A673 (cell line): ENCODE measurements around the gene TECPR2. TPM values are rescaled to one million over a fixed set of nuclear protein-coding genes. Genes with fewer than 3 reads are reported as not detected.

ENCODE experiments used
- BruUV-seq: library from RNA; stranded (reverse); fragments of 400-500 nt; replicated peaks from 2 replicates; lab custom pipeline; 2021; lab: Mats Ljungman, UMichigan
- CTCF ChIA-PET: fragments of 300-600 bp; sonication (Branson Sonifier 250); formaldehyde crosslinking; loops from one replicate; lab custom pipeline; 2022; ENCODE audit warnings: antibody characterized with exemption; lab: Charles Lee
- POLR2A ChIA-PET: fragments of 300-600 bp; sonication (Branson Sonifier 250); formaldehyde crosslinking; loops from one replicate; lab custom pipeline; 2022; ENCODE audit warnings: antibody characterized with exemption; ENCODE audit not compliant: low non-redundant PET; lab: Charles Lee
- DNase-seq: peaks from one replicate; pipeline ENCODE4 v3.0.0-alpha.2; 2015; ENCODE audit warnings: low spot score
- H3K27ac ChIP-seq: fragments of 200-600 bp; sonication (generic); 2 replicates; pipeline ENCODE4 v1.5.1; 2016; ENCODE audit warnings: mixed run types, low read depth, mild to moderate bottlenecking, mixed read lengths, antibody characterized with exemption, low read length; ENCODE audit not compliant: poor library complexity, severe bottlenecking
- H3K27me3 ChIP-seq: fragments of 200-600 bp; sonication (generic); replicated peaks from 2 replicates; pipeline ENCODE4 v1.6.1; 2017; ENCODE audit warnings: mixed run types, low read depth, mild to moderate bottlenecking, mixed read lengths, antibody characterized with exemption, low read length; ENCODE audit not compliant: insufficient read depth, poor library complexity
- H3K36me3 ChIP-seq: fragments of 200-600 bp; sonication (generic); 2 replicates; pipeline ENCODE4 v1.6.1; 2016; ENCODE audit warnings: mixed run types, mild to moderate bottlenecking, mixed read lengths, antibody characterized with exemption, low read length; ENCODE audit not compliant: insufficient read depth, poor library complexity, severe bottlenecking
- H3K4me1 ChIP-seq: fragments of 200-600 bp; sonication (generic); 2 replicates; pipeline ENCODE4 v1.6.1; 2017; ENCODE audit warnings: mixed run types, mild to moderate bottlenecking, mixed read lengths, antibody characterized with exemption, low read length; ENCODE audit not compliant: insufficient read depth, poor library complexity, severe bottlenecking
- H3K4me3 ChIP-seq: fragments of 200-600 bp; sonication (generic); 2 replicates; pipeline ENCODE4 v1.5.1; 2016; ENCODE audit warnings: low read depth, mixed run types, mild to moderate bottlenecking, mixed read lengths, low read length; ENCODE audit not compliant: poor library complexity, severe bottlenecking
- H3K9me3 ChIP-seq: fragments of 200-600 bp; sonication (generic); 2 replicates; pipeline ENCODE4 v1.6.1; 2016; ENCODE audit warnings: mixed run types, low read depth, mild to moderate bottlenecking, mixed read lengths, antibody characterized with exemption, low read length; ENCODE audit not compliant: poor library complexity, severe bottlenecking
- EZH2 ChIP-seq: fragments of 200-600 bp; sonication (generic); IDR thresholded peaks from 2 replicates; pipeline ENCODE4 v1.6.1; 2017; ENCODE audit warnings: borderline replicate concordance, low read depth, mild to moderate bottlenecking, mixed read lengths, antibody characterized with exemption, low read length; ENCODE audit not compliant: poor library complexity, severe bottlenecking
- intact Hi-C: fragments of 100-400 bp; cut with micrococcal nuclease; formaldehyde crosslinking; loops from one replicate; pipeline ENCODE4 v1.10.0; 2022; ENCODE audit not compliant: unreplicated experiment
- total RNA-seq: library from RNA; stranded (reverse); gene quantifications from 2 replicates; pipeline ENCODE4 v1.2.3, GENCODE V29; 2021
- TF ChIP-seq, protein P1 (sequence below): fragments of 300-800, 200-600 bp; sonication (generic); conservative IDR thresholded peaks from 2 replicates; pipeline ENCODE4 v1.5.1; 2017; ENCODE audit warnings: low read depth, mild to moderate bottlenecking, antibody characterized with exemption, low read length, moderate library complexity, mixed read lengths

TECPR2 gene
- total RNA-seq, 1 experiment from 2014 or later = 22.1 TPM

- intact Hi-C loops = no loop called here
- Histone ChIP-seq H3K4me1 (no peaks in the 10 kb centered on the region), H3K36me3 (peaks cover 27% of the 10 kb centered on the region), H3K27ac (no peak overlapping the region), H3K27me3 (no peaks in the 10 kb centered on the region), H3K4me3 (no peak overlapping the region), H3K9me3 (no peaks in the 10 kb centered on the region)
- CTCF ChIA-PET = no interaction called here
- no peak for DNase-seq
- TF ChIP-seq, protein P1, sequence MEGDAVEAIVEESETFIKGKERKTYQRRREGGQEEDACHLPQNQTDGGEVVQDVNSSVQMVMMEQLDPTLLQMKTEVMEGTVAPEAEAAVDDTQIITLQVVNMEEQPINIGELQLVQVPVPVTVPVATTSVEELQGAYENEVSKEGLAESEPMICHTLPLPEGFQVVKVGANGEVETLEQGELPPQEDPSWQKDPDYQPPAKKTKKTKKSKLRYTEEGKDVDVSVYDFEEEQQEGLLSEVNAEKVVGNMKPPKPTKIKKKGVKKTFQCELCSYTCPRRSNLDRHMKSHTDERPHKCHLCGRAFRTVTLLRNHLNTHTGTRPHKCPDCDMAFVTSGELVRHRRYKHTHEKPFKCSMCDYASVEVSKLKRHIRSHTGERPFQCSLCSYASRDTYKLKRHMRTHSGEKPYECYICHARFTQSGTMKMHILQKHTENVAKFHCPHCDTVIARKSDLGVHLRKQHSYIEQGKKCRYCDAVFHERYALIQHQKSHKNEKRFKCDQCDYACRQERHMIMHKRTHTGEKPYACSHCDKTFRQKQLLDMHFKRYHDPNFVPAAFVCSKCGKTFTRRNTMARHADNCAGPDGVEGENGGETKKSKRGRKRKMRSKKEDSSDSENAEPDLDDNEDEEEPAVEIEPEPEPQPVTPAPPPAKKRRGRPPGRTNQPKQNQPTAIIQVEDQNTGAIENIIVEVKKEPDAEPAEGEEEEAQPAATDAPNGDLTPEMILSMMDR = no peak
- TF ChIP-seq EZH2 = no peak
- no TSS peak for BruUV-seq
- POLR2A ChIA-PET = no interaction called here
These were observed 10.5 kb upstream of the TECPR2 start for GRCh38 chr14:102352213-102352612.

DNA sequence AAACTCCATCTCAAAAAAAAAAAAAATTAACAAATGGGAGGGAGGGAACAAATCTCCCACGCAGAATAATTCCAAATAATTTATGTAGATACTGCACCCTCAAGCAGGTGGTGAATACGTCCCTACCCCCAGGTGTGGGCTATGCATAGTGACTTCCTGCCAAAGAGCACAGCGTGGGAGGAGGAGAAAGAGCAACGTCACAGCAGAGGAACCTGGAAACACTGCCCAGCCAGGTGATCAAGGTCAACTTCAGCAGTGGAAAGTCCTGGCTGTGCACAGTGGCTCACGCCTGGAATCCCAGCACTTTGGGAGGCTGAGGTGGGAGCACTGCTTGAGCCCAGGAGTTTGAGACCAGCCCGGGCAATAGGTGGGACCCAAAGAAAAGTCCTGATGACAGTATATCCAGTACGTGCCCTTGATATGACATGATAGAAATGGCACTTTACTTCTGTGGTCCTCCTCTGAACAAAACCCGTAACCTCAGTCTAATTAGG, 9.6 kb upstream of the TECPR2 start:
- no TSS peak for BruUV-seq
- Histone ChIP-seq H3K4me3 (no peak overlapping the region), H3K27me3 (no peaks in the 10 kb centered on the region), H3K27ac (no peak overlapping the region), H3K4me1 (no peaks in the 10 kb centered on the region), H3K36me3 (peaks cover 21% of the 10 kb centered on the region), H3K9me3 (no peaks in the 10 kb centered on the region)
- TF ChIP-seq EZH2 = no peak
- TF ChIP-seq, protein P1 = no peak
- DNase-seq = no peak
- ChIA-PET POLR2A (no interaction called here), CTCF (no interaction called here)
- intact Hi-C loops = no loop called here

DNA sequence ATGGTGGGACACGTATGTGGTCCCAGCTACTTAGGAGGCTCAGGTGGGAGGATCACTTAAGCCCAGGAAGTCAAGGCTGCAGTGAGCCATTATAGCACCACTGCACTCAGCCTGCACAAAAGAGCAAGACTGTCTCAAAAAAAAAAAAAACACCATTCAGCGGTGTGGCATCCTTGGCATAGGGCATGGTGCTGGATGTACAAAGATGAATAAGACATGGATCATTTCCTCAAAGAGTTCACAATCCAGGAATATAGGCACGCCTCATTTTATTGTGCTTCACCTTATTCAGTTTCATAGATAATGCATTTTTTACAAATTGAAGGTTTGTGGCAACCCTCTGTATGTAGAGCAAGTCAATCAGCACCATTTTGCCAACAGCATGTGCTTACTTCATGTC, 6.5 kb upstream of the TECPR2 start:
- peaks cover 6% of the 10 kb centered on the region for H3K36me3 ChIP-seq
- BruUV-seq = no TSS peak
- ChIA-PET CTCF (no interaction called here), POLR2A (no interaction called here)
- no peaks in the 10 kb centered on the region for H3K4me1 ChIP-seq
- H3K4me3 ChIP-seq = no peak overlapping the region
- TF ChIP-seq EZH2 = no peak
- TF ChIP-seq, protein P1 = no peak
- intact Hi-C loops = no loop called here
- no peak overlapping the region for H3K27ac ChIP-seq
- H3K27me3 ChIP-seq = no peaks in the 10 kb centered on the region
- DNase-seq = no peak
- no peaks in the 10 kb centered on the region for H3K9me3 ChIP-seq
